GM19099 (cell line): ENCODE measurements around the gene NFATC4.

ENCODE experiments used
- POLR2A ChIP-seq: IDR thresholded peaks from 3 replicates; pipeline ENCODE4 v1.6.1; 2011; ENCODE audit warnings: low read depth; ENCODE audit not compliant: insufficient read length; ENCODE audit errors: extremely low read depth

Gene NFATC4

DNA sequence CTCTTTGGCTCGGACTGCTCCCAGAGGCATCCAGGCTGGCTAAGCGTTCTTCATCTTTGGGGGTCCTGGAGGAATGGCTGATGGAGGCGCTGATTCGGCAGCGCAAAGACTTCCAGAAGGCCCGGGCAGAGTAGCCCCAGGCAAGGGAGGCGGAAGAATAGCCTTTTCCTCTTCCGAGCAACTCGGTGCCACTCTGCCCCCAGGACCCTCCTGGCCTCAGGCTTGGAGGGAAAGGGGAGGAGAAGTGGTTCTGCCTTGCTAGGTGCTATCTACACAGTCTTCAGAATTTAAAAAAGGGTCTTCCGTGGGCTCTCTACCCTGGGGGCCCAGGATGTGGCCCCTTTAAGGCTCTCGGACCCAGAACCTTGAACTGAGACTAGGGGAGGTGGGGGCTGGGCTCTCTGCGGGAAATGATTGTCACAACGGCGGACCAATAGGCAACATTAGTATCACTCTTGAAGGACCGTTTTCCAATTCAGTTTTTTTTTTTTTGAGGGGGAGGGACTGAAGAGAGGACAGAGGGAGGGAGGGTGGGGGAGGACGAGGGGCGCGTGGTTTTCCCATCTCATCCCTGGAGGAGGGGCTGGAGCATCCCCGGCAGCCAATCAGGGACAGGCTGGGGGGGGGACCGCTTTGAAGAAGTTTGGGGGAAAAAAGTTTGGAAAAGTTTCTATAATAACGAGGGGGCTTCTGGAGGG, at the start of gene NFATC4:
TSS of gene NFATC4 (plus strand) at position 671 of the 698 bp plus-strand sequence. CDS start 157 bp downstream, outside the sequence.
- TF ChIP-seq POLR2A: no peak

DNA sequence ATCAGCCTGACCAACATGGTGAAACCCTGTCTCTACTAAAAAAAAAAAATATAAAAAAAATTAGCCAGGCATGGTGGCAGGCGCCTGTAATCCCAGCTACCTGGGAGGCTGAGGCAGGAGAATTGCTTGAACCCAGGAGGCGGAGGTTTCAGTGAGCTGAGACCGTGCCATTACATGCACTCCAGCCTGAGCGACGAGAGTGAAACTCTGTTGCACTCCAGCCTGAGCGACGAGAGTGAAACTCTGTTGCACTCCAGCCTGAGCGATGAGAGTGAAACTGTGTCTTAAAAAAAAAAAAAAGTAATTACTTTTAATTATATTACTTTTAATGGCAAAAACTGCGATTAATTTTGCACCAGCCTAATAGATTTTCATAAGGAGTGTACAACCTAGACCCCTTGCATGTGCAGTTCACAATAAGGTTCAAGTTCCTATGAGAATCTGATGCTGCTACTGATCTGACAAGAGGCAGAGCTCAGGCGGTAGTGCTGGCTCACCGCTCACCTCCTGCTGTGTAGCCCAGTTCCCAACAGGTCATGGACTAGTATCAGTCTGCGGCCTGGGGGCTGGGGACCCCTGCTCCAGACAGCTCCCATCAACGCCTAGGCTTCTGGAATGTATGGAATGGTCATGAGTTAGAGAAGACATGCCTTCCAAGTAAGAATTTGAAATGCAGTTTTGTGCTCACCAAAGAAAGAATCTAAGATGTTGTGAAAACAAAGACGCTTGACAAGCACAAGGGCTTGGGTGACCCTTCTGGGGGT, 46.6 kb upstream of the NFATC4 start:
- TF ChIP-seq POLR2A: no peak

GRCh38 chr14:24322672-24323071, 45.3 kb upstream of the NFATC4 start:
- no peak for TF ChIP-seq POLR2A

DNA sequence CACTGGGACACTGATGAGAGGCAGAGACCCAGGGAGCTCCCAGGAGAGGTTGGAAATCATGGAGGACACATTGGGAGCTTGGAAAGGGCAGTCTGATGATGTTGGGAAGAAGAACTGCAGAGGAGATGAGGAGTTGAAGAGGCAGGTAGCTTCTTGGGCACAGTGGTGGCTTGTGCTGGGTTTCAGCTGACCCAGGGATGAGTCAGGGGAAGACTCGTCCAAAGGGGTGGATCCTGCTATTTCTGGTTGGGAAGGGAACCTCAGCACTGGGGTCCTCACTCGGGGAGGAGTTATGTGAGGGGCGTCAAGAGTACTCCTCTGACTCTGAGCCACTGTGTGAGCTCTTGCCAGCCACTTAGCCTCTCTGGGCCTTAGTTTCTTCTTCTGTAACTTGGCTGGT, 44.6 kb upstream of the NFATC4 start:
- TF ChIP-seq POLR2A: no peak

GRCh38 chr14:24324024-24324423, 44.0 kb upstream of the NFATC4 start:
- TF ChIP-seq POLR2A: no peak

GRCh38 chr14:24325041-24325530, 42.9 kb upstream of the NFATC4 start:
- no peak for TF ChIP-seq POLR2A

GRCh38 chr14:24325963-24326362, 42.0 kb upstream of the NFATC4 start:
- no peak for TF ChIP-seq POLR2A

DNA sequence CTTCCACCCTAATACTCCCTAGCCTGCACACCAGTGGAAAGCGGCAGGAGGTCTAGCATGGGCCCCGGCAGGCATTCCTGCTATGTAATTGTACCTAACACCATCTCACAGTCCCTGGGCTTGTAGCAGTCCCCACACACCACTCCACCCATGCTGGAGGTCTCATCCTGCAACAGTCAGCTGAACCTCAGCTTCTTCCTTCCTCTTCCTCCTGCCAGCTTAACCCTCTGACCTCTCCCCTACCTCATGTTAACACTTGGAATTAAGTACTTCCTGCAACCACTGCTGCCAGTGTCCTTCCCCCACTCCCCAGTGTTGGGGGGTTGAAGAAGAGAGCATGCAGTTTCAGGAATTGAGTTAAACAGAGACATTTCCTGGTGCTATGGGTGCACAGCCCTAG, 40.7 kb upstream of the NFATC4 start:
- no peak for TF ChIP-seq POLR2A

DNA sequence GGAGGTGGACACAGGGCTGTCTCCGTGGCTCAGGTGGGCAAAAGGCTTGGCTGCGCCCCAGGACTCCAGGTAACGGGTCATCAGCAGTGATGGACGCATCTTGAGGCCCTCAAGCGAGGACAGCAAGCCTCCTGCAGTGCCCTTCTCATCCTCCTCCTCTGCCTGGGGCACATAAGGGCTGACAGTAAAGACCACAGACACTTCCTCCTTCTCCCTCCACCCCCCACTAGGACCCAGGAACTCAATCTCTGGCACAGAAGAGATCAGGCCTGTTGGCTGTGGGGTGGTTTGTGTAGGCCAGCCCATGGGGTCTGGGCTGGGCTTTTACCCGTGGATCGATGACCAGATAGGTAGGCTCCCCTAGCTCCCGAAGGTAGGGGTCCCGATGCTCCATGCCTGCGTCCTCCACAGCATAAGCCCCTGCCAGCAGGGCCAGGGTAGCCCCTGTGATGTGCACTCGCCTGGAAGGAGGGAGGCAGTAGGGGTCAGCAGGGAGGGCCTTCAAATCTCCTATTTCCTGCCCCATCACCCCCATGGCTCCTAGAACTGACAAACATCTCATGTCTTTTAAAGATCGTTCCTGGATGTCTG, 38.8 kb upstream of the NFATC4 start:
- TF ChIP-seq POLR2A: no peak

- TF ChIP-seq POLR2A: no peak
Observed at GRCh38 chr14:24329736-24330135, 38.2 kb upstream of the NFATC4 start.

GRCh38 chr14:24330973-24331674, 36.9 kb upstream of the NFATC4 start:
- no peak for TF ChIP-seq POLR2A

DNA sequence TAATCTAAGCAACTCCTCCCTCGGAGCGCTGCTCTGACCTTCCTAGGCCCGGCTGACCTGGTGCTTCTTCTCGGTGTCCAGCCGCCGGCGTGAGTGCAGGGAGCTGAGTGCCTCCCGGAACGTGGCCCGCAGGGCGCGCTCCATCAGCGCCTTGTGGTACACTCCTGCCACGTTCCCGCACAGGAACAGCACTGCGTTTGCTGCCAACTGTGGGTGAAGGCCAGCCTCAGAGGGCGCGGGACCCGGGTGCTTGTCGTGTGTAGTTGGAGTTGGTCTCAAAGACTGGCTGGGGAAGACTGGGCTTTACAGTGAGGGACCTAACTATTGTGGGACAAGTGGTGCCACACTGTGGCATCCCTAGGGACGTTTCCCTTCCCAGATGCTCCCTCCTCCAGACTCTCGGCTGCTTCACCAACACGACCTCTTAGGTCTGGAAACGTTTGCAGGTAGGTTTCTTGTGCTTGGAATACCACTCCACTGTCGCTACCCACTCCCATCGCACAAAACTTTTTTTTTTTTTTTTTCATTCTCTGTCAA, 36.2 kb upstream of the NFATC4 start:
- no peak for TF ChIP-seq POLR2A

DNA sequence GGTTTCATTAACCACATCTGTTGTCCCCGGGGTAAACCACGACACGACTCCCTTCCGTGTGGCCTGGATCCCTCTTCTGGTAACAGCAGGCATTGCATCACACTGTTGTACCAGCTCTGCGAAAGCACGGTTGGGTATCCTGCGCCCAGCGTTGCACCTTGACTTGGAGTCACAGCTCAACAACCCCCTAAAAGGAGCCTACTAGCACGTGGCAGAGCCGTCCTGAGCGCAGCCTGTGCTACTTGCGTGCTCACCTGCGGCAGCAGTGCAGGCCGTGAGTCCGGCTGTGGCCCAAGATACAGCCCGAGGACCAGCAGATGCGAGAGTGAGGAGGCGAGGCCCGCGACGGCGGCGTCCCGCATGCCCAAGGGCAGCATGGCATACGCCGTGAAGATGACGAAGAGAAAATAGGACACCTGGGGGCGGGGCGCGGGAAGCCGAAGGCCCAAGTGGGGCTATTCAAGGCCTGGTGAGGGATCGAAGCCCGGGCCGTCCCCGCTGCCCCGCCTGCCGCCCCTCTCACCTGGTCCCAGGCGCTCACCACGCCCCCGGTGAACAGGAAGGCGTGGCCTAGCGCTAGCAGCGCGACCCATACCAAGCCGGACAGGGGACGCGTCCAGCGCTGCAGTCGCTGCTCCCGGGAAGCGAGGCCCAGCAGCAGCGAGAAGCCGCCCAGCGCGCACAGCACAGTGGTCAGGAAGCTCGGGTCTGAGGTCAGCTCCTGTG, 35.6 kb upstream of the NFATC4 start:
- TF ChIP-seq POLR2A: no peak

DNA sequence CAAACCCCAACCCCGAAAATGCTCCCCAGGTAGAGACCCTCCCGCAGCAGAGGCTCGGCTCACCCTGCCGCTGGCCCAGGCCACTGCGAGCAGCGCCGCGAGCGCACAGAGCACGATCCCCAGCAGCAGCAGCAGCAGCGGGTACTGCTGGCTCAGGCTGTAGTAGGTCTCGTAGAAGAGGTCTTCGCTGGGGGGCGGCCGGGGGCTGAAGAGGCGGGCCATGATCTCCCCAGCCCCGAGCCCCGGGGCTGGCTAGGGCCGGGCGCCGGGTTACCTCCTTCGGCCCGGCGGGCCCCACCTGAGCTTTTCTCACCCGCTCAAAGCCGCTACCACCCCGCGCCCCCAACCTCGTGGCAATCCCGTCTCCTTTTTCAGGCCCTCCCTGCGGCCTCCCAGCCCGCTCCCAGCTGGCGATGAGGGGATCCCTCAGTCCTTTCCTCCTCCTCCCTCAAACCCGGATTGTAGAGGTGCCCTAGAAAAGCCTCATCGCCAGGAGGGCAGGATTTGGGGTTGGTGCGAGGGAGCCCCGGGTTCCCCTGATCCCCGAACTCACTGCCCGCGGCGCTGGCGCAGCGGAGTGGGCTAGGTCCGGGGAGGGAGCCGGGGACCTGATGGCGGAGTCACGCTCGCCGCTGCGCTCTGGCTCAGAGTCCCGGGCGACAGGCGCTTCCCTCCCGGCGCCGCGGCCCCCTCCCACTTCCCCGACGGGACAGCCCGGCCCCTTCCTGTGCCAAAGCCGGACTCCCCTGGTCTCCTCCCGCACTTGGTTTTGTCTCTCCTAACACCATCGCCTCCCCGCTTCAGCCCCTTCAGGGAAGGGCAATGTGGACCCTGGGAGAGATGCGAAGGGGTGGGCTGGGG, 33.3 kb upstream of the NFATC4 start, which contains the start of gene ADCY4:
TSS of gene ADCY4 (minus strand) at position 641 of the 861 bp plus-strand sequence. CDS start at position 222, 419 bp downstream.
- no peak for TF ChIP-seq POLR2A
